DMS53 treated with DMSO at 0.1 percent for 48 hours (cell line): ENCODE measurements around the gene AASS.

Source experiments
- DNase-seq: peaks from one replicate; lab custom pipeline; 2025; ENCODE audit not compliant: unreplicated experiment; lab: John Stamatoyannopoulos, UW

Gene AASS

GRCh38 chr7:122123746-122124145, 20.3 kb downstream of the AASS start:
- no peak for DNase-seq

- DNase-seq = no peak
These were observed 25.3 kb downstream of the AASS start for GRCh38 chr7:122118757-122119156.

DNA sequence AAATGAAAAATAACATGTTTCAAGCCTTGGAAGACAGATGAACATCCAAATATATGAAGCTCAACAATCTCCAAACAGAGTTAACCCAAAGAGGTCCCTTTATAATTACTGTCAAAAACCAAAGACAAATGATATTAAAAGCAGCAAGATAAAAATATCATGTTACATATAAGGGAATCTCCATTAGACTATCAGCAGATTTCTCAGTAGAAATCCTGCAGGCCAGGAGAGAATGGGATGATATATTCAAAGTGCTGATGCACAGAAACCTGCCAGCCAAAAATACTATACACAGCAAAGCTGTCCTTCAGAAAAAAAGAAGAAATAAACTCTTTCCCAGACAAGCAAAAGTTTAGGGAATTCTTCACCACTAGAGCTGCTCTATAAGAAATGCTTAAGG, 41.0 kb downstream of the AASS start:
- DNase-seq = no peak

DNA sequence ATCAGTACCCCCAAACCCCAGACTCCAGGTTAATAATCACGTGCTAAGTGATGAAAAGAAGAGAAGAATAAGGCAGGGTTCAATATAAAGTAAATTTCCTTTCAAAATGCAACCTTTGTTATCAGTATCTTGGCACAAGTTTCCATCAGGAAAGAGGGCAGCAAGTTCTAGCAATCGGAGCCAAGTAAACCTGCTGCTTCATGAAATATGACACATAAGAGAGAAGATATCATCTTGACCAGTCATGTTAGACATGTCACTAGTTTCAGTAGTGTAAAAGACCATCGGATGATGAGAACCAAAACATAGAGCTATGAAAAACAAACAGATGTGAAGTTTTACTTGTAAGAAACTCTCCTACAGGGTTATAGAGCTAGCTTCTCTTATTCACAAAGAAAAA, 44.0 kb downstream of the AASS start:
- DNase-seq = no peak

GRCh38 chr7:122095642-122096041, 48.4 kb downstream of the AASS start:
- DNase-seq = no peak

DNA sequence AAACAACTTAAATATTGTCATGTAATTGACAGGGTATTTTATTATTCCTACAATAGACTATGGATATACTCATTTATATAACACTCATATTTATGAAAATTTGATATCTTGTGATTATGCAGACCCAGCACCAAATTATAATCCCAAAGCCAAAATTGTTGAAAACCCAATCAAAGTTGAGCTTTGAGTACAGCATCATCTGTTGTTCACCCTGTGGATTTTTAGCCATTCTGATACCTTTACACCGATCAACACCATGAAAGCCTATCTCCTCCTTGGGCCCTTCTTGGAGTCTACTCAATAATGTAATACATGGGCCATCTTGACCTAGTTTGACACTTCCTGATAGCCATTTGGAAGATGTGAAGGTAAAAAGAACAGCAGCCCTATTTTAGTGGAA, 49.5 kb downstream of the AASS start:
- no peak for DNase-seq

DNA sequence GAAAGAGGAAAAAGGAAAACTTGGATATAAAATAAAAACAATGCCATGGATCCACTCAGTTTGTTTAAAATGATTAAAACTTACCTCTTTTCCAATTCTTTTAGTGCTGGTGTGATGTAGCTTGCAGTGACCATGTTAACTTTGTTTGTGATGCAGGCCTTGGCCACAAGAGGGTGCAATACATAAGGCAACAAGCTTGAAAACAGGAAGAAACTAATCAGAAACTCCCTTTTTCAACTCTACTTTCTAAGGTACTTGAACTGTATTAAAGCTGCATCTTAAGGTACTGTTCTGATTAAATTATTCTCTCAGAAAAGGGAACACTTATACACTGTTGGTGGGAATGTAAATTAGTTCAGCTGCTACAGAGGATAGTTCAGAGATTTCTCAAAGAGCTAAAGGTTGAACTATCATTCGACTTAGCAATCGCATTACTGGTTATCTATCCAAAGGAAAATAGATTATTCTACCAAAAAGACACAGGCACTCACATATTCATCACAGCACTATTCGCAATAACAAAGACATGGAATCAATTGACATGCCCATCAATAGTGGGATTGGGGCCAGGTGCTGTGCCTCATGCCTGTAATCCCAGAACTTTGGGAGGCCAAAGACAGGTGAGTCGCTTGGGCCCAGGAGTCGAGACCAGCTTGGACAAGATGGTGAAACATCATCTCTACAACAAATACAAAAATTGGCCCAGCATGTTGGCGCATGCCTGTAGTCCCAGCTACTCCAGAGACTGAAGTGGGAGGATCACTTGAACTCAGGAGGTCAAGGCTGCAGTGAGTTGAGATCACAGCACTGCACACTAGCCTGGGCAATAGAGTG, 50.9 kb downstream of the AASS start:
- DNase-seq = peak; percentile 46

- DNase-seq = no peak
These were observed 61.4 kb downstream of the AASS start for GRCh38 chr7:122082670-122083069.

DNA sequence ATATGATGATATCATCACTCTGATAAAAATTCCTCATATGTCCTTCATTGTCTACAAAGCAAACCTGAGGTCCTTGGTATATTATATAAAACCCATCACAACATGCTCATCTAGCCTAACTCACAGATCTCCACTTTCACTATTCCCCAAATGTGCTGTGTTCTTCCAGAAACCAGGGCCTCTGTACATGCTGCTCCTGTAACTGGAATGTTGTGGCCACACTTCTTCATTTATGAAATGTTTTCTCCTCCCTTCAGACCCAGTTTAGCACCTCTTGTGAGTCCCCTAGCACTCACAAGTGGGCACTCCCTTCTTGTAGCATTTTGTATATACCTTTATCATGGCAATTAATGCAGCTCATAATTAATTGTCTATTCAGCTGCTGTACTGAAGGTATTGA, 61.9 kb downstream of the AASS start:
- DNase-seq = no peak

- DNase-seq = no peak
These were observed 70.4 kb downstream of the AASS start for GRCh38 chr7:122073635-122074034.

DNA sequence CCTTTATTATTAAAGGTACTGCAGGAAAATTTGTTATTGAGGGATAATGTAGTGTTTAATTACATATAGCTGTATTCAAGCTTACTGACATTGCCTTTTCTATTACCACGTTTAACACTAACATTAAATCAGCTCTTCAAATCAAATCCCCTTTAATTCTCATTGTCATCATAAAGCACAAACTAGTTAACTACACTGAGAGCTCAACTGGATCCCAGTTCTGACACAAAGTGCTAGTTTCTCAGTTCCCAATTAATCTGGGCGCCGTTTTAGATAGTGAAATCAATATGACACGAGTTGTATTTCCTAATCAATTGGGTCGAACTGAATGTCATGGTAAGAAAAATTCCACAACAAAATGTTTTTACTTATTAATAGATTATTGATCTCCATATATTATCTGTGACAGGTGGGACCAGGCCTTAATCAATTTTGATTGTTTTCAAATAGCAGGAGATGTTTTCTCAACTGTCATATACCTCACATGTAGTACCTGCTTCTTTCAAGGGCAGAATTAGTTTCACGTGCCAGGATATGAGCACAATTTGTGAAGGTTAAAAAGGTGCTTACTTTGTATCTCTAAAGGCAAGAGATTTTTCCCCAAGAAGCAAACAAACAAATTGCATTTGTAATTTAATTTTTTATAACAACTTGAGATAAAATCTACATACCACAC, 71.0 kb downstream of the AASS start:
- no peak for DNase-seq

DNA sequence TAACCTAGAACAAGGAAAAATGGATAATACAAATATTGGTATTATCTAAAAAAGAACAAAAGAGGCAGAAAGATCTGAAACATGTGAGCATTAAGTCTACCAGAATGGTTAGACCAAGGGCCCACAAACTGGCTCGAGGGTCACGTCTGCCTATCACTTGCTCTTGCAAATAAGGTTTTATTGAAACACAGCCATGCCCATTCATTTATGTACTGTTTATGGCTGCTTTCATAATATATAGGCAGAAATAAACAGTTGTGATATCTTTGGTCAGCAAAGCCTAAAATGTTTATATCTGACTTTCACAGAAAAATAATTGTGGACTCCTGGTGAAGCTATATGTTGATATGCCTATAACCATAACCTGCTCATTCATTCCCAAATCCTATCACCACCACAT, 71.8 kb downstream of the AASS start:
- DNase-seq = no peak

DNA sequence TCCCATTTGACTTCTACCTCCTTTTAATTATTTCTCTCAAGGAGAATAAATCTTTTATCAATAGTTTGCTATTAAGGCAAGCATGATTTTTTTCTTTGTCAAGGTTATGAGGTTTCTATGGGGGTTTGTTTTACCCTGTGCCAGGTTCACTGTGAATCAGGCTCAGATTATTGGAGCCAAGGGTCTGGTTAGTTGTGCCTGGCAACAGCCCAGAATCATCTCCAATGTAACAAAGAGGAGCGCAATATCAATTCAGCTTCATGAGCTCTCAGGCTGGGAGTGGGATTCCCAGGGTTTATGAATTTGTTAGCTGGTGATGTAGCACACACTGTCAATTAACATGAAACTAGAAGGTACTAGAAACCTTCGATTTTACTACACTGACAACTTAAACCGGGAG, 73.2 kb downstream of the AASS start:
- no peak for DNase-seq

DNA sequence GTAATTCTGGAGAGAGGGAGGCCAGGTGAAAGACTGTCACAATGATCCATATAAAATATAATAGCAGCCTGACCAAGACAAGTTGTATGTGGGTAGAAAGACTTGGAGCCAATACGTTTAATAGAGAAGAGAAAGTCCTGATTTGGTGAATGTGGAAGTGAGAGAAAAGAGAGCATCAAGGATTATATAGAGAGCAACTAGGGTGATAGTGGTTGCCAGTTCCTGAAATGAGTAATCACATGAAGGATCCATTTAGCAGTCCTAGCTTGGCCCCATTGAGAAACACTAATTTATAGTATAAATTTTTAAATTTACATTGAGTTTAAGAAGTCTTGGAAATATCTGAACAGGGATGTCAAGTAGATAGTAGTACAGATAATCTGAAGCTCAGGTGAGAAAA, 74.0 kb downstream of the AASS start:
- no peak for DNase-seq

GRCh38 chr7:122068999-122069398, 75.0 kb downstream of the AASS start:
- DNase-seq = no peak

DNA sequence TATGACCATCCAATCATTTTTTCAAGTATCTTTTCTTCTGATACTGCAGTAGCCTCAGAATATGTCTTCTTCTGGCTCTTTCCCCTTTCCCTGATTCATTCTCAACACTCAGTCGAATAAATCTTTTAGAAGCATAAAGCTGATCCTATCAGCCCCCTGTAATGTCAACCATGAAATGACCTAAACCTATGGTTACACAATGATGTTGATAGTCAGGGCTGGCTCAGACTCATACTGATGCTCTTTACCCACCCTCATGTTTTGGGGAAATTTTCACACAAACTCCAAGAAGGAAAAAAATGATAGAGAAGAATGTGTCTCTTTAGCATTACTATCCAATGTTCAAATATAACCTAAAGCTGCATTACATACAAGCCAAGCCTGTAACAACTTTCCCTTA, 76.0 kb downstream of the AASS start:
- DNase-seq = no peak

DNA sequence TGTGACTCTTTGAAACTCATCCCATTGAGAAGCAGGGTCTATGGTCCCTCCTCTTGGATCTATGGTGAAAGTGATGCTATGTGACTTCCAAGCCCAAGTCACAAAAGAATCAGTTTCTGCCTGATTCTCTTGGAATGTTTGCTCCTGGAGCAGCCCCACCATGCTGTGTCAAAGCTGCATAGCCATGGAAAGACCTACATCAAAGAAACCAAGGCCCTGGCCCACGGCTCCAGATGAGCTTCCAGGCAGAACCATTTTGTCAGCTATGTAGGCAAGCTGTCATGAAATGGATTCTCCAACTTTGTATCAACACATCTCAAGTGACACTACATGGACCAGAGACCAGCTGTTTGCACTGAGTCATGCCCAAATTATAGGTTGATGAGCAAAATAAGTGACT, 77.0 kb downstream of the AASS start:
- no peak for DNase-seq

DNA sequence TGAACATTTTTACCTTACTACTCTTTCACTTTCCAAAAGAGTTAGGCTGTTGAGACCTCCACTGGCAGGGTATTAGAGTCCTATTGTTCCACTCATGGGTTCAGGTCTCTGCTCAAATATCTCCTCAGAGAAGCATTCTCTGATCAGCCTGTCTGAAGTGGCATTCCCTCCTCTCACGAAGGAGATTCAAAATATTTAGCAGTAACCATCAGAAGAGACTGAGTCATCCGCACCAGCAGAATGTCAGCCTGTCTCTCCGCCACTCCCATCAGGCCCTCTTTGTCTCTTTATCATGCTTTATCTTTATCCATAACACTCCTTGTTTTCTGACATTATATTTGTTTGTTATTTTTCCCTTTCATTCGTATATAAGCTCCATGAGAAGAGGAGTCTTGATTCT, 79.1 kb downstream of the AASS start:
- DNase-seq = no peak

DNA sequence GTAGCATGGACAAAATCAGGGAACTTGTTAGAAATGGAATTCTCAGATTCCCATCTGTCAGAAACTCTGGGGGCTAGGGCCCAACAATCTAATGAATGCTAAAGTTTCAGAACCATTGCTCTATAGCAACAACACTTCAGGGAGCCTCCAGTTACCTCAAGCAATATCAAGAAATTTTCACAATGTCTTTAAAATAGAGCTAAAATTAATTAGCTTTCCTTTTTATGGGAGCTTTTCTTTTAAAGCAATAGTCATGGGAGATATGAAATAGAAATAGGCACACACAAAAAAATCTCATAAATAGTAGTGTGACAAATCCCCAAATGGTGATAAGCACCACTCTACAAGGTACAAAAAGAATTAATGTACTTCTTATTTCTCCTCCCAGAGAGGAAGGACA, 80.9 kb downstream of the AASS start:
- no peak for DNase-seq

DNA sequence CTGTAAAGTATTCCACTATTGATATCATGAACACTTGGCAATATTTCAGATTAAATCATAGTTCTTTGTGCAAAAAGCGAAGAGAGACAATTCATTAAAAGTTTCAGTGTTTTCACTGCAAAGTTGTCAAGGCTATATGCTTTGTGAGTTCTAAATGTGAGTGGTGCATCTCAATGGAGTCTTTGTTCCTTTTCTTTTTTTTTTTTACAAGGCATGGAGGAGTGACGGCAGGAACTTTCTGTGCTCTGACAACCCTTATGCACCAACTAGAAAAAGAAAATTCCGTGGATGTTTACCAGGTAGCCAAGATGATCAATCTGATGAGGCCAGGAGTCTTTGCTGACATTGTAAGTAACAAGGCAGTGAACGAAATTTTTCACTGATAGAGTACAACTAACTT, 84.5 kb downstream of the AASS start:
- DNase-seq = no peak

DNA sequence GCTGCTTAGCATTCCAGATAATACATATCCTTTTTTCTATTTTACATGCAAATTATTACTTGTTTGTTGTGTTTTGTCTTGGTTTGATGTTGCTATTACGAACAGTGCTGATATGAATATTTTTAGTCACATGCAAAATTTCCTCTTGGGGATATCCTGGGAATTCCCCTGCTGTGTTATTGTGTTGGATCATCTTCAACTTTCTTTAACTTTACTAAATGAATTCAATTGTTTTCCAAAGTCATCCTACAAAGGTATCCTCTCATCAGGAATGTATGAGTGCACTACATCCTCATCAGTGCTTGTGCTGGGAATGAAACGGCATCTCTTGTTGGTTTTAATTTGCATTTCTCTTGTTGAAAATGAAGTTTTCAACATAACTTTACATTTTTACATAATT, 87.1 kb downstream of the AASS start:
- no peak for DNase-seq

DNA sequence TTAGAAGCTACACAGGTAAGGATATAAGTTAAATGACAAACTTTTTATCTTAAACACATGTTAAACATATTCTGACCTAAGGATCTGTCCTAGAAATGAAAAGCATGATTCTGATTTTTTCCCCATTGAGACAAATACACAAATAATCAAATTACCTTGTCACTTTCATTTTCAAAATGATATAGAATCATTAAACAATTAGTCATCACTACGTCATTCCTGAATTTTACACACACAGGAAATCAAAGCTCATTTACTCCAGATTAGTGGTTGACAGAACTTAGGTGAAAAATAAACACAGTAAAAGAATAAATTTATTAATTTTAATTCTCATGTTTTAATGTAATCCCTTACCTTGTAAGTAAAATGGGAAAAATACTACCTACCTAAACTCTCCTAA, 89.0 kb downstream of the AASS start:
- DNase-seq = no peak

DNA sequence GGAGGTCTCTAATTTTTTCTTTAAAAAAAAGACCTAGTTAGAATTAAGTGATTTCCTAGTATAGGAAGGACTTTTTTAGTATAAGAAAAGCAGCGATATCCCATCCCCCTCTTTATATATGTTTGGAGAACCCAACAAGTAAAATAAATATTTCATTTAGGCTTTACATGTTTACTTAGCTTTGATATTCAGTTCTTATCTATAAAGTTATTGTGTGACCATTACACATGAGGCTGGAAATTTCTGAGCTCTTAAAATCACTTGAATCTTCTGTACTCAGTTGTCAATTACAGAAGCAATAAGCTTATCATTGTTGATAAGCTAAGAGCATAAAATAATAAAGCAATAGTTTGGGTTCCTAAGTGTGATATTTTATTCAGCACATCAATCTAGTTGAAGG, 89.7 kb downstream of the AASS start:
- peak; percentile 66 for DNase-seq
